RWPE1 (cell line): ENCODE results near the gene KLHL24.
A peak's percentile ranks its signal among the peaks of the same experiment; 100 is the strongest.
"Not testable (repeated sequence)": the region's sequence is repeated elsewhere in the genome, so short reads cannot be mapped to it uniquely, and the experiment has no call there.

Experiments
- CTCF ChIA-PET: fragments of 350-600 bp; sonication (Branson Sonifier 250); formaldehyde crosslinking; extraction: SDS; loops from one replicate; lab custom pipeline; 2021; lab: Yijun Ruan, JAX
- POLR2A ChIA-PET: fragments of 400-600 bp; formaldehyde crosslinking; extraction: SDS; loops from one replicate; lab custom pipeline; 2020; ENCODE audit warnings: antibody characterized with exemption; ENCODE audit not compliant: low non-redundant PET; lab: Yijun Ruan, JAX
- DNase-seq: peaks from one replicate; pipeline ENCODE4 v3.0.0; 2012; ENCODE audit warnings: low spot score
- H3K27ac ChIP-seq: fragments of 450-650 bp; 2 replicates; pipeline ENCODE4 v1.5.1; 2017
- TF ChIP-seq, protein P1 (sequence below): fragments of 450-650 bp; conservative IDR thresholded peaks from 2 replicates; pipeline ENCODE4 v1.5.1; 2017; ENCODE audit warnings: low read depth, mild to moderate bottlenecking

Gene KLHL24

DNA sequence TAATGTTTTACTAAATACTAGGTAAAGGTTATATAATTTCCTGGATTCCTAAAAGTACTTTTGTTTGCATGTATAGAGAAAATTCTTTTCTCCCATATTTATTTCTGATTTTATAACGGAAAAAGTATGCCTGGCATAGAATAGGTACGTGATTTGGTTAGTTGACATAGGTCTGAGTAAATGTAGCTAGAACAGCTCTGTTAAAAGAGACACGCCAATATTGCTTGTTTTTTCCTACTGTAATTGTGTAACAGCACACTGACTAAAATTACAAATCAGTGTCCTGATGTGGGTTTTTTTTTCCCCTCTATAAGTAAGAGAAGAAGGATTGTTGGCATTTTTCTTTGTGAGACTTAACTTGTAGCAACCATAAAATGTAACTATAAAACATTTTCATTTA lies 26.7 kb downstream of the KLHL24 start:
- no peak overlapping the region for H3K27ac ChIP-seq
- TF ChIP-seq, protein P1, sequence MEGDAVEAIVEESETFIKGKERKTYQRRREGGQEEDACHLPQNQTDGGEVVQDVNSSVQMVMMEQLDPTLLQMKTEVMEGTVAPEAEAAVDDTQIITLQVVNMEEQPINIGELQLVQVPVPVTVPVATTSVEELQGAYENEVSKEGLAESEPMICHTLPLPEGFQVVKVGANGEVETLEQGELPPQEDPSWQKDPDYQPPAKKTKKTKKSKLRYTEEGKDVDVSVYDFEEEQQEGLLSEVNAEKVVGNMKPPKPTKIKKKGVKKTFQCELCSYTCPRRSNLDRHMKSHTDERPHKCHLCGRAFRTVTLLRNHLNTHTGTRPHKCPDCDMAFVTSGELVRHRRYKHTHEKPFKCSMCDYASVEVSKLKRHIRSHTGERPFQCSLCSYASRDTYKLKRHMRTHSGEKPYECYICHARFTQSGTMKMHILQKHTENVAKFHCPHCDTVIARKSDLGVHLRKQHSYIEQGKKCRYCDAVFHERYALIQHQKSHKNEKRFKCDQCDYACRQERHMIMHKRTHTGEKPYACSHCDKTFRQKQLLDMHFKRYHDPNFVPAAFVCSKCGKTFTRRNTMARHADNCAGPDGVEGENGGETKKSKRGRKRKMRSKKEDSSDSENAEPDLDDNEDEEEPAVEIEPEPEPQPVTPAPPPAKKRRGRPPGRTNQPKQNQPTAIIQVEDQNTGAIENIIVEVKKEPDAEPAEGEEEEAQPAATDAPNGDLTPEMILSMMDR, result no peak
- no peak for DNase-seq
- POLR2A ChIA-PET, result no interaction called here
- CTCF ChIA-PET, result interaction anchor here (0.6 kb wide), 1 partner anchor 1382 kb away, joined by 3 read pairs; no protein-coding TSS in a partner anchor

DNA sequence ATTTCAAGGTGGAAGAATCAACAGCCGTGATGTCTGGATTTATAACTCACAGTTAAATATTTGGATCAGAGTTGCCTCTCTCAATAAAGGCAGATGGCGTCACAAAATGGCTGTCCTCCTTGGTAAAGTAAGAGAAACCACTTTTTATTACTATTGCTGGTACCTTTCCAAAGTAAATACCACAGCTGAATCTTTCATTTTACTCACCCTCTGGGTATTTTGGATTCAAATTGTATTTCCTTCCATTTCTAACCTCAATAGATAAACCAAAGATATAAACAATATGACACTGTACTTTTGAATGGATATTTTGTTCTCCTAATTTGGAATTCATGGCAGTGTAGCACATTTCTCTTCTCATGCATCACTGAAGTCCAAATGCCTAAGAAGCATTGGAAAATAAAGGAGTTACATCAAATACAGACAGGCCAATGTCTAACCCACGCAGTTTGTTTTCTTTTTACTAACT lies 29.5 kb downstream of the KLHL24 start:
- POLR2A ChIA-PET, result no interaction called here
- CTCF ChIA-PET, result interaction anchor here (0.6 kb wide), 1 partner anchor 14 kb away, joined by 4 read pairs; no protein-coding TSS in a partner anchor
- TF ChIP-seq, protein P1, result no peak
- H3K27ac ChIP-seq, result no peak overlapping the region
- DNase-seq, result peak; percentile 11

DNA sequence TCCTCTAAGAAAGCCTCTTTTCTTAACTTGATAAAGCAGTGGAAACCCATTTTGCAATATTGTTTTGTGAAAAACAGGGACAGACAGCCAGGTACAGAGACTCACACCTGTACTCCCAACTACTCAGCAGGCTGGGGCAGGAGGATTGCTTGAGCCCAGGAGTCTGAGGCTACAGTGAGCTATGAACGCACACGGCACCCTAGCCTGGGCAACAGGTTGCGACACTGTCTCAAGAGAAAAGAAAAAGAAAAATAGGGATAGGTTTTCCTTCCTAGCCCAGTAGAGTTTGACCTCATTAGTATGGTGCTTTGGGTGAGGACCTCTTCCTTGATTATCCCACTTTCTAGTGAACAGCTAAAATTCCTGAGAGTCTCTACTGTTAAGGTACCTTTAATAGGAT lies 44.6 kb downstream of the KLHL24 start:
- no peak overlapping the region for H3K27ac ChIP-seq
- ChIA-PET POLR2A (no interaction called here), CTCF (interaction anchor here (0.6 kb wide), 1 partner anchor 158 kb away, joined by 3 read pairs; no protein-coding TSS in a partner anchor)
- TF ChIP-seq, protein P1, result no peak
- no peak for DNase-seq

DNA sequence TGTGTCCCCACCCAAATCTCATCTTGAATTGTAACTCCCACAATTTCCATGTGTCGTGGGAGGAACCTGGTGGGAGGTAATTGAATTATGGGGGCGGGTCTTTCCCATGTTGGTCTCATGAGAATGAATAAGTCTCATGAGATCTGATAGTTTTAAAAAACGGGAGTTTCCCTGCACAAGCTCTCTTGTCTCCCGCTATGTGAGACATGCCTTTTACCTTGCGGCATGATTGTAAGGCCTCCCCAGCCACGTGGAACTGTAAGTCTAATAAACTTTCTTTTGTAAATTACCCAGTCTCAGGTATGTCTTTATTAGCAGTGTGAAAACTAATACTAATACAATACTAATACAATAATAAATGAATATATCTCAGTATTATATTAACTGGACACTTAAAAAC lies 52.3 kb downstream of the KLHL24 start:
- POLR2A ChIA-PET, result no interaction called here
- no peak for DNase-seq
- TF ChIP-seq, protein P1, result no peak
- CTCF ChIA-PET, result no interaction called here
- no peak overlapping the region for H3K27ac ChIP-seq

DNA sequence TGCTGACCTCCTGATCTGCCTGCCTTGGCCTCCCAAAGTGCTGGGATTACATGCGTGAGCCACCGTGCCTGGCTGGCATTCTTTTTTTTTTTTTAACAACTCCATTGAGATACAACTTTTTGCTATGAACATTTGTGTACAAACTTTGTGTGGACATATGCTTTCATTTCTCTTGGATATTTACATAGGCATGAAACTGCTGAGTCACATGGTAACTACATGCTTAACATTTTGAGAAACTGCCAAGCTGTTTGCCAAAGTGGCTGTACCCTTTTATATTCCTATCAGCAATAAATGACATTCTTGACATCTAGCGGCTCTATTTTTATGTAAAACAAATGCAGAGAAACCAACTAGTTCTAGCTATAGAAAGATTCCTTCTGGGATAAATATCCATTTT lies 53.5 kb downstream of the KLHL24 start:
- CTCF ChIA-PET, result no interaction called here
- no peak for DNase-seq
- H3K27ac ChIP-seq, result no peak overlapping the region
- POLR2A ChIA-PET, result interaction anchor here (0.7 kb wide), 1 partner anchor 61 kb away, joined by 3 read pairs; no protein-coding TSS in a partner anchor
- TF ChIP-seq, protein P1, result no peak

DNA sequence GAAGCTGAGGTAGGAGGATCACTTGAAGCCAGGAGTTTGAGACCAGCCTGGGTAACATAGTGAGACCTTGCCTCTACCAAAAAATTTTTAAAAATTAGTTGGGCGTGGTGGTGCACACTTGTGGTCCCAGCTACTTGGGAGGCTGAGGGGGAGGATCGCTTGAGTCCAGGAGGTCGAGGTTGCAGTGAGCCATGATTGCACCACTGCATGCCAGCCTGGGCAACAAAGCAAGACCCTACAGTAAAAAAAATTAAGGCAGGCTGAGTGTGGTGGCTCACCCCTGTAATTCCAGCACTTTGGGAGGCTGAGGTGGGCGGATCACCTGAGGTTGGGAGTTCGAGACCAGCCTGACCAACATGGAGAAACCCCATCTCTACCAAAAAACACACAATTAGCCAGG lies 54.2 kb downstream of the KLHL24 start:
- DNase-seq, POLR2A ChIA-PET, CTCF ChIA-PET, H3K27ac ChIP-seq: not testable (repeated sequence)

DNA sequence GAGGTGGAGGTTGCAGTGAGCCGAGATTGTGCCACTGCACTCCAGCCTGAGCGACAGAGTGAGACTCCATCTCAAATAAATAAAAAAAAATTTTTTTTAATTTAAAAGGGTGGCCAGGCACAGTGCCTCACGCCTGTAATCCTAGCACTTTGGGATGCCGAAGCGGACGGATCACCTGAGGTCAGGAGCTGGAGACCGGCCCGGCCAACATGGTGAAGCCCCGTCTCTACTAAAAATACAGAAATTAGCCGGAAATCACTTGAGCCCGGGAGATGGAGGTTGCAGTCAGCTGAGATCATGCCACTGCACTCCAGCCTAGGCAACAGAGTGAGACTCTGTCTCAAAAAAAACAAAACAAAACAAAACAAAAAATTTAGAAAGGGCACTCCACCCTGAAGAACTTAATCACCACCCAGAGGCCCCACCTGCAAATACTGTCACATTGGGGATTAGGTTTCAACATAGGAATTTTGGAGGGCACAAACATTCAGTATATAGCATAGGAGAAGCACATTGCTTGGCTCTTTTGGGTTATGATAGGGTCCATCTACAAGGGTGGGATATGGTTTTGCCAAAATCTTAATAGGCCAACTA lies 55.1 kb downstream of the KLHL24 start:
- no peak overlapping the region for H3K27ac ChIP-seq
- DNase-seq, result no peak
- TF ChIP-seq, protein P1, result no peak
- ChIA-PET CTCF (no interaction called here), POLR2A (no interaction called here)
